MCF 10A (cell line): ENCODE measurements around the gene RAB30. TPM values are rescaled to one million over a fixed set of nuclear protein-coding genes. Genes with fewer than 3 reads are reported as not detected.

Experiments used
- BruUV-seq: library from RNA; stranded (reverse); fragments of 400-500 nt; replicated peaks from 2 replicates; lab custom pipeline; 2021; lab: Mats Ljungman, UMichigan
- CTCF ChIA-PET: fragments of 300-600 bp; sonication (Branson Sonifier 250); formaldehyde crosslinking; extraction: SDS; loops from one replicate; lab custom pipeline; 2021; ENCODE audit warnings: antibody characterized with exemption, inconsistent platforms; lab: Yijun Ruan, JAX
- POLR2A ChIA-PET: fragments of 300-600, 350-650 bp; sonication (Branson Sonifier 250); formaldehyde crosslinking; extraction: SDS; loops from one replicate; lab custom pipeline; 2020; ENCODE audit warnings: antibody characterized with exemption, inconsistent platforms; lab: Yijun Ruan, JAX
- DNase-seq: peaks from one replicate; pipeline ENCODE4 v3.0.0-alpha.2; 2018; ENCODE audit not compliant: unreplicated experiment
- H3K27ac Mint-ChIP-seq: one replicate; pipeline ENCODE4 v1.8.0; 2022; ENCODE audit warnings: mild to moderate bottlenecking, low read depth, mixed read lengths; ENCODE audit not compliant: unreplicated experiment
- H3K27me3 Mint-ChIP-seq: one replicate; pipeline ENCODE4 v1.8.0; 2022; ENCODE audit warnings: mixed read lengths; ENCODE audit not compliant: insufficient read depth, unreplicated experiment
- H3K36me3 Mint-ChIP-seq: one replicate; pipeline ENCODE4 v1.8.0; 2022; ENCODE audit warnings: mild to moderate bottlenecking, moderate library complexity, mixed read lengths; ENCODE audit not compliant: insufficient read depth, unreplicated experiment
- H3K4me1 Mint-ChIP-seq: one replicate; pipeline ENCODE4 v1.8.0; 2022; ENCODE audit warnings: mixed read lengths; ENCODE audit not compliant: insufficient read depth, unreplicated experiment
- H3K4me3 Mint-ChIP-seq: one replicate; pipeline ENCODE4 v1.8.0; 2022; ENCODE audit warnings: mild to moderate bottlenecking, moderate library complexity, mixed read lengths; ENCODE audit not compliant: unreplicated experiment
- H3K9me3 Mint-ChIP-seq: one replicate; pipeline ENCODE4 v1.8.0; 2022; ENCODE audit warnings: mixed read lengths; ENCODE audit not compliant: unreplicated experiment
- intact Hi-C: fragments of 100-400 bp; cut with micrococcal nuclease; formaldehyde crosslinking; loops from 2 replicates; pipeline ENCODE4 v1.14.1; 2022
- total RNA-seq: library from RNA; stranded (reverse); gene quantifications from 2 replicates; pipeline ENCODE4 v1.2.3, GENCODE V29; 2022
- TF ChIP-seq, protein P1 (sequence below): fragments of 200-600 bp; IDR thresholded peaks from one replicate; pipeline ENCODE4 v1.8.0; 2022; ENCODE audit warnings: antibody characterized with exemption, mild to moderate bottlenecking; ENCODE audit not compliant: unreplicated experiment

The RAB30 gene
- total RNA-seq, 1 experiment from 2014 or later, result 12.5 TPM

DNA sequence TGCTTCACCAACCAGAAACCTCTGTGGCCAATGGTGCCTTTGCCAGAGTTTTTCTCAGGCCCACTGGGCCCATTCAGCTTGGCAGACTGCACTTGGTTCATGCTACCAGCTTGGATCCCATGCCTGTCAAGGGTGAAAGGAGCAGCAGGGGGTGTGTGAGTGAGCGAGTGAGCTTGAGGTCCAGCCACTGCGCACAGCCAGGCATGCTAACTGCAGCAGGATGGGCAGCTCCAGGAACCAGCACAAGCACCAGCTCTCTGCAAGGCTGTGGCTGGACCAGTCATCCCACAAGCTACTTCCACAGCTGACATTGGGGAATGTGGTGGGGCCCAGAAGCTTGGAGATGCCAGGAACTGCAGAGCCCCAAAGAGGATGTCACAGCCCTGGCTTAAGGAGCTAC lies 129.3 kb downstream of the RAB30 start:
- Mint-ChIP-seq H3K4me3 (no peak overlapping the region), H3K36me3 (no peaks in the 10 kb centered on the region), H3K27ac (no peak overlapping the region), H3K4me1 (no peaks in the 10 kb centered on the region), H3K9me3 (no peaks in the 10 kb centered on the region), H3K27me3 (no peaks in the 10 kb centered on the region)
- BruUV-seq, result no TSS peak
- CTCF ChIA-PET, result interaction anchor here (0.6 to 1.6 kb wide), 4 partner anchors 8 to 524 kb away, joined by 3 to 6 read pairs (median 4); no protein-coding TSS in a partner anchor
- POLR2A ChIA-PET, result no interaction called here
- intact Hi-C loops, result no loop called here
- TF ChIP-seq, protein P1, sequence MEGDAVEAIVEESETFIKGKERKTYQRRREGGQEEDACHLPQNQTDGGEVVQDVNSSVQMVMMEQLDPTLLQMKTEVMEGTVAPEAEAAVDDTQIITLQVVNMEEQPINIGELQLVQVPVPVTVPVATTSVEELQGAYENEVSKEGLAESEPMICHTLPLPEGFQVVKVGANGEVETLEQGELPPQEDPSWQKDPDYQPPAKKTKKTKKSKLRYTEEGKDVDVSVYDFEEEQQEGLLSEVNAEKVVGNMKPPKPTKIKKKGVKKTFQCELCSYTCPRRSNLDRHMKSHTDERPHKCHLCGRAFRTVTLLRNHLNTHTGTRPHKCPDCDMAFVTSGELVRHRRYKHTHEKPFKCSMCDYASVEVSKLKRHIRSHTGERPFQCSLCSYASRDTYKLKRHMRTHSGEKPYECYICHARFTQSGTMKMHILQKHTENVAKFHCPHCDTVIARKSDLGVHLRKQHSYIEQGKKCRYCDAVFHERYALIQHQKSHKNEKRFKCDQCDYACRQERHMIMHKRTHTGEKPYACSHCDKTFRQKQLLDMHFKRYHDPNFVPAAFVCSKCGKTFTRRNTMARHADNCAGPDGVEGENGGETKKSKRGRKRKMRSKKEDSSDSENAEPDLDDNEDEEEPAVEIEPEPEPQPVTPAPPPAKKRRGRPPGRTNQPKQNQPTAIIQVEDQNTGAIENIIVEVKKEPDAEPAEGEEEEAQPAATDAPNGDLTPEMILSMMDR, result no peak
- no peak for DNase-seq

DNA sequence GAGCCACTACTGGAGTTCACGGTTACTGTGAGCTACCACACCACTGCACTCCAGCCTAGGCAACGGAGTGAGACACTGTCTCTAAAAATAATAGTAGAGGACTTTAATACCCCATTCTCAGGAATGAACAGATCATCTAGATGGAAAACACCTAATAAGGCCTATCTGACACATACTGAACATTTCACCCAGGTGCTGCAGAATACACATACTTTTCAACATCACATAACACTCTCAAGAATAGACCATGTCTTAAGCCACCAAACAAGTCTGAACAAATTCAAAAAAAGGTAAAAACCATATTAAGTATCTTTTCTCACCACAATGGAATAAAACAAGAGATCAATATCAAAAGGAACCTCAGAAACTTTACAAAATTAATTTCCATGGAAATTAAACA lies 132.2 kb downstream of the RAB30 start:
- no peaks in the 10 kb centered on the region for H3K36me3 Mint-ChIP-seq
- DNase-seq, result no peak
- BruUV-seq, result no TSS peak
- no peaks in the 10 kb centered on the region for H3K27me3 Mint-ChIP-seq
- no peaks in the 10 kb centered on the region for H3K9me3 Mint-ChIP-seq
- H3K27ac Mint-ChIP-seq, result no peak overlapping the region
- POLR2A ChIA-PET, result no interaction called here
- H3K4me3 Mint-ChIP-seq, result no peak overlapping the region
- H3K4me1 Mint-ChIP-seq, result no peaks in the 10 kb centered on the region
- intact Hi-C loops, result no loop called here
- TF ChIP-seq, protein P1, result no peak
- CTCF ChIA-PET, result interaction anchor here (1.0 to 1.6 kb wide), 2 partner anchors 10 to 11 kb away, joined by 3 to 5 read pairs; no protein-coding TSS in a partner anchor

DNA sequence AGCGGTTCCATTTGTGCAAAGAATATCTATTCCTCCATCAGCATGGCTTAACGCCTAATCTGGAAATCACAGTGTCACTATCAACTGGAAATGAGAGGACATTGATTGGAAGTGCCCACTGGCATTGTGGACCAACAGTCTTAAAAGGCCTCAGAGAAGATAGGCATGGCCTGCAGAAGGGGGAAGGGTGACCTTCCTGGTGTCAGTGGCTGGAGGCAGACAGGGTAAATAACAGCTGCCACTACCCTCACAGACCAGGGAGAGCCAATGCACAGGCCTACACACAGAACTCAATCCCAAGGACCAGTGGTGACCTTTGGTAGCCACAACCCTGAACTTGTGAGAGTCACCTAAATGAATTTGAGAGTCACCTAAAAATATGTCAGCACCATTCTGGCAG lies 134.1 kb downstream of the RAB30 start:
- no peak overlapping the region for H3K4me3 Mint-ChIP-seq
- DNase-seq, result no peak
- no peaks in the 10 kb centered on the region for H3K4me1 Mint-ChIP-seq
- H3K36me3 Mint-ChIP-seq, result peaks cover 6% of the 10 kb centered on the region
- TF ChIP-seq, protein P1, result no peak
- H3K27me3 Mint-ChIP-seq, result no peaks in the 10 kb centered on the region
- H3K27ac Mint-ChIP-seq, result no peak overlapping the region
- BruUV-seq, result no TSS peak
- ChIA-PET POLR2A (no interaction called here), CTCF (interaction anchor here (1.1 to 1.6 kb wide), 2 partner anchors 8 to 254 kb away, joined by 3 to 5 read pairs; no protein-coding TSS in a partner anchor)
- intact Hi-C loops, result no loop called here
- H3K9me3 Mint-ChIP-seq, result no peaks in the 10 kb centered on the region

DNA sequence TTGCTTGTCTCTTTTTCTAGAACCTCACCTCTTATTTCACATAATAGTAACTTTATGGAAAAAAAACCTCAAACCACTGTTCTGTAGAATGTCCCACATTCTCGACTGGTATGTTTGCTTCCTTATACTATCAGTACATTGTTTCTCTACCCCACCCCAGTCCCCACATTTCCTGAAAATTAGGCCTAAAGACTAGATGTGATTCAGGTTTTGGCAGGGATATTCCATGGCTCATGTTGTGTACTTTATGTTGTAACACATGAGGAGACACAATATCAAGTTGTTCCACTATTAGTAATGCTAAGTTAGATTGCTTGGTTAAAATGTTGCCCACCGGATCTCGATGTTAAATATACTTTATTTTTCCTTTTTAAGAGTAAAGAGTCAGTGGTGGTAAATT lies 135.4 kb downstream of the RAB30 start:
- POLR2A ChIA-PET, result no interaction called here
- TF ChIP-seq, protein P1, result no peak

More for the DNA sequence above, 135.4 kb downstream of the RAB30 start:
- Mint-ChIP-seq H3K9me3 (no peaks in the 10 kb centered on the region), H3K4me1 (no peaks in the 10 kb centered on the region), H3K27me3 (no peaks in the 10 kb centered on the region), H3K27ac (peak overlapping the region; percentile 6), H3K4me3 (no peak overlapping the region), H3K36me3 (peaks cover 12% of the 10 kb centered on the region)
- CTCF ChIA-PET, result interaction anchor here (0.6 to 1.1 kb wide), 2 partner anchors 116 to 253 kb away, joined by 3 read pairs; no protein-coding TSS in a partner anchor
- intact Hi-C loops, result no loop called here
- DNase-seq, result peak; percentile 27
- BruUV-seq, result no TSS peak
